Colonic mucosa (tissue), 4 donors: ENCODE data around the gene SAP130. TPM values are rescaled to one million over a fixed set of nuclear protein-coding genes. Genes with fewer than 3 reads are reported as not detected.
"Not testable (repeated sequence)": the region's sequence is repeated elsewhere in the genome, so short reads cannot be mapped to it uniquely, and the experiment has no call there.

Experiments
- DNase-seq: peaks from one replicate; pipeline ENCODE4 v3.0.0-alpha.2; 2020
- H3K27ac ChIP-seq: fragments of 200-600 bp; one replicate; pipeline ENCODE4 v1.8.0; 2021
- H3K27me3 ChIP-seq: fragments of 200-600 bp; one replicate; pipeline ENCODE4 v1.8.0; 2021
- H3K36me3 ChIP-seq: fragments of 200-600 bp; one replicate; pipeline ENCODE4 v1.8.0; 2021
- H3K4me1 ChIP-seq: fragments of 200-600 bp; one replicate; pipeline ENCODE4 v1.8.0; 2021; ENCODE audit warnings: mild to moderate bottlenecking
- H3K4me3 ChIP-seq: fragments of 200-600 bp; one replicate; pipeline ENCODE4 v1.8.0; 2021
- H3K9ac ChIP-seq, 2 donors: one replicate each; pipeline ENCODE4 v1.7.0; 2013; ENCODE audit warnings: control low read depth in 2 of 2, low read depth in 2 of 2, low read length in 2 of 2
- H3K9me3 ChIP-seq: fragments of 200-600 bp; one replicate; pipeline ENCODE4 v1.8.0; 2021
- intact Hi-C: fragments of 100-400 bp; cut with DNase I; formaldehyde crosslinking; loops from one replicate; pipeline ENCODE4 v1.14.1; 2022
- total RNA-seq, 2 donors: library from RNA; stranded (reverse); fragmentation: NEBNext Ultra II Directional in 1 of 2; extraction: Animal tissue kit (Norgen Biotek cat#: 25700) in 1 of 2; gene quantifications; one replicate each; pipeline ENCODE4 v1.2.1, GENCODE V29; 2021
- TF ChIP-seq, protein P1 (sequence below): fragments of 200-600 bp; IDR thresholded peaks from one replicate; pipeline ENCODE4 v1.8.0; 2022; ENCODE audit warnings: antibody characterized with exemption, mild to moderate bottlenecking
- donor health status: healthy.
- donor health status: DM: no; HTN: no; CAD: no.
- donor health status: DM: no; HTN: no; CAD: no.

SAP130 gene
- total RNA-seq, 2 donors from 2014 or later: 24.7 to 30.6 TPM

DNA sequence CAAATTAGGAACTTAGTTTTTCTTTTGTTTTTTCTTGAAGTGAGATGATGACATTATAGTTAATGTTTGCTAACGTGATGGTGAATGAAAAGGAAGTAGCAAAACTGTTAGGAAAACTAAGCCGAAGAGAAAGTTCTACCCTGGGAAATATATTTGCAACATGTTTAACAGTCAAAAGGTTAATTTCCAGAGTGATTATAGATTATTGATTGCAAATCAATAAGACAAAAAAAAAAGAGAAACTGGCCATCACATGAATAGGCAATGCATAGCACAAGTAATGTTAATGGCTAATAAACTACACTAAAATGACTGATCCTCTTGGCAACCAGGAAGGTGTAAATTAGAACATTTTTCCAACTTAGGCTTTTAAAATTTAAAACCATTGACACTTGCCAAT lies 116.1 kb downstream of the SAP130 start:
- H3K4me1 ChIP-seq: no peaks in the 10 kb centered on the region
- intact Hi-C loops: no loop called here
- no peak overlapping the region for H3K9ac ChIP-seq
- no peaks in the 10 kb centered on the region for H3K36me3 ChIP-seq
- no peaks in the 10 kb centered on the region for H3K27me3 ChIP-seq
- DNase-seq: no peak
- no peaks in the 10 kb centered on the region for H3K9me3 ChIP-seq
- H3K27ac ChIP-seq: no peak overlapping the region
- TF ChIP-seq, protein P1, sequence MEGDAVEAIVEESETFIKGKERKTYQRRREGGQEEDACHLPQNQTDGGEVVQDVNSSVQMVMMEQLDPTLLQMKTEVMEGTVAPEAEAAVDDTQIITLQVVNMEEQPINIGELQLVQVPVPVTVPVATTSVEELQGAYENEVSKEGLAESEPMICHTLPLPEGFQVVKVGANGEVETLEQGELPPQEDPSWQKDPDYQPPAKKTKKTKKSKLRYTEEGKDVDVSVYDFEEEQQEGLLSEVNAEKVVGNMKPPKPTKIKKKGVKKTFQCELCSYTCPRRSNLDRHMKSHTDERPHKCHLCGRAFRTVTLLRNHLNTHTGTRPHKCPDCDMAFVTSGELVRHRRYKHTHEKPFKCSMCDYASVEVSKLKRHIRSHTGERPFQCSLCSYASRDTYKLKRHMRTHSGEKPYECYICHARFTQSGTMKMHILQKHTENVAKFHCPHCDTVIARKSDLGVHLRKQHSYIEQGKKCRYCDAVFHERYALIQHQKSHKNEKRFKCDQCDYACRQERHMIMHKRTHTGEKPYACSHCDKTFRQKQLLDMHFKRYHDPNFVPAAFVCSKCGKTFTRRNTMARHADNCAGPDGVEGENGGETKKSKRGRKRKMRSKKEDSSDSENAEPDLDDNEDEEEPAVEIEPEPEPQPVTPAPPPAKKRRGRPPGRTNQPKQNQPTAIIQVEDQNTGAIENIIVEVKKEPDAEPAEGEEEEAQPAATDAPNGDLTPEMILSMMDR: no peak
- H3K4me3 ChIP-seq: no peak overlapping the region

DNA sequence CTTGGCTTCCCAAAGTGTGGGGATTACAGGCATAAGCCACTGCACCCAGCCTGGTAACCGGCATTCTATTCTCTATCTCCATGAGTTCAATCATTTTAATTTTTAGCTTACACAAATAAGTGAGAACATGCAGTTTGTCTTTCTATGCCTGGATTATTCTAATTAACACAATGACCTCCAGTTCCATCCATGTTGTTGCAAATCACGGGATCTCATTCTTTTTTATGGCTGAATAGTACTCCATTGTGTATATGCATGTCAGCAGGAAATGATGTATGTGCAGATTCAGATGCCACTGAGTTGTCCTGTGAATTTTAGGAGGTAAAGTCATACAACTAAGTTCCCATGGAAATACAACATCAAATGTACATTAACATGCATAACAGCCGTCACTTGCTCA lies 117.4 kb downstream of the SAP130 start:
- TF ChIP-seq, protein P1: no peak
- Histone ChIP-seq H3K9me3 (no peaks in the 10 kb centered on the region), H3K36me3 (no peaks in the 10 kb centered on the region), H3K27ac (no peak overlapping the region), H3K27me3 (no peaks in the 10 kb centered on the region), H3K4me3 (no peak overlapping the region), H3K4me1 (no peaks in the 10 kb centered on the region), H3K9ac (no peak overlapping the region)
- intact Hi-C loops: no loop called here
- DNase-seq: no peak

DNA sequence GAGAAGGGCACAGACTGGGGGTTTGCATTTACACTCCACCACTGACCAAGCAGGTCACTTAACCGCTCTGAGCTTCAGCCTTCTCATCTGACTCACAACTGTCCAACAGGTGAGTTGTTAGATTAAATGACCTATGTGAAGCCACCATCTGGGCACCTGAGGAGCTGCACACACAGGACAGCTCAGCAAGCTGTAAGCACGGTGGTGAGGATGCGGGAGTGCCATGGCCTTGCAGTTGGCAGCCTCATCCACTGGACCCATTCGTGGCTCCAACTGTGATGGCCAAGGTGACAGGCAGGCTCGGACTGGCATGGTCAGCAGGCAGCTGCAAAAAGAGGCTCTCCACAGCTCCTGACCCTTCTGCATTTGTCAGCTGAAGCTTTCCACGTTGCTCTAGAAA lies 118.8 kb downstream of the SAP130 start:
- no peaks in the 10 kb centered on the region for H3K27me3 ChIP-seq
- no peak overlapping the region for H3K27ac ChIP-seq
- no peaks in the 10 kb centered on the region for H3K36me3 ChIP-seq
- H3K9ac ChIP-seq: no peak overlapping the region
- H3K9me3 ChIP-seq: no peaks in the 10 kb centered on the region
- H3K4me1 ChIP-seq: no peaks in the 10 kb centered on the region
- intact Hi-C loops: no loop called here
- H3K4me3 ChIP-seq: no peak overlapping the region
- TF ChIP-seq, protein P1: no peak
- no peak for DNase-seq

DNA sequence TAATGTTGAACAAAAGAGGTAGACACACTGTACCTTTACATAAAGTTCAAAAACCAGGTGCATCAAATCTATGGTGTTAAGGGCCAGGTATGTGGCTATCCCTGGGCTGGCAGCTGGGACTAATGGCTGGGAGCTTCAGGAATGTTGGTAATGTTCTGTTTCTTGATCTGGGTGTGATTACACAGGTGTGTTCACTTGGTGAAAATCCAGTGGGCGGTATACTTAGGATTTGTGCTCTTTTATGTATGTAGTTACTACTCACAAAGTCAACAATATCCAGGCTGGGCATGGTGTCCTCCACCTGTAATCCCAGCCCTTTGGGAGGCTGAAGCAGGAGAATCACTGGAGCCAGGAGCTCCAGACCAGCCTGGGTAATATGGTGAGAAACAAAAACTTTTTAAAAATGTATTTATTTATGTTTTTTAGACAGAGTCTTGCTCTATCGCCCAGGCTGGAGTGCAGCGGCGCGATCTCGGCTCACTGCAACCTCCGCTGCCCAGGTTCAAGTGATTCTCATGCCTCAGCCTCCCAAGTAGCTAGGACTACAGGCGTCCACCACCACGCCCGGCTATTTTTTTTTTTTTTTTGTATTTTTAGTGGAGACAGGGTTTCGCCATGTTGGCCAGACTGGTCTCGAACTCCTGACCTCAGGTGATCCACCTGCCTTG lies 120.0 kb downstream of the SAP130 start:
- H3K9me3 ChIP-seq, H3K4me1 ChIP-seq, H3K9ac ChIP-seq, H3K36me3 ChIP-seq, intact Hi-C loops, H3K27me3 ChIP-seq, DNase-seq, H3K4me3 ChIP-seq, H3K27ac ChIP-seq: not testable (repeated sequence)

DNA sequence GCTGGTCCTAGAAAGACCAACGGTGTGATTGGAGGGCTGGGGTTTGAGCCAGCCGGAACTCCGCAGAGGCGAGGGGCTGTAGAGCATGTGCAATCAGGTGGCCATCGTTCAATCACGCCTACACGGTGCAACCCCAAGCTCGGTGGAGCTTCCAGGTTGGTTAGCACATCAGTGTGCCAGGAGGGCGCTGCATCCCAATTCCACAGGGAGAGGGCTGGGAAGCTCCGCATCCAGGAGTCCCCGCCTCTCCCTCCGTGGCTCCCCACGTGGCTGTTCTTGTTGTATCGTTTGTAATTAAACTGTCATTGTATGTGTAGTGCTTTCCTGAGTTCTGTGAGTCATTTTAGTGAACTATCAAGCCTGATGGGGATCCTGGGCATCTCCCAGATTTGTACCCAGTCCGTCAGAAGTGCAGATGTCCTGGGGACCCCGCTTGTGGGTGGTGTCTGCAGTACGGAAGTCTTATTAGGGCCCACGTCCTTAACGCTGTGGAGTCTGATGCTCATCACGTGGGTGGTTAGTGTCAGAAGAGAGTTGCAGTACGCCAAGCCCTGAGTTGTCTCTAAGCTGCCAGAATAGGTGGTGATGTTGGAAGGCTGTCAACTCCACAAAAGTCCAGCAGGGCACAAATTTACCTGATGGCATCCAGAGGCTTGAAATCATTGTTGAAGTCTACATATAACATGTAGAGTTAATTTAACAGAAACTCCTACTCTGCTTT lies 121.5 kb downstream of the SAP130 start:
- no peak overlapping the region for H3K27ac ChIP-seq
- no peak overlapping the region for H3K4me3 ChIP-seq
- H3K36me3 ChIP-seq: no peaks in the 10 kb centered on the region
- TF ChIP-seq, protein P1: no peak
- intact Hi-C loops: no loop called here
- DNase-seq: no peak
- H3K9ac ChIP-seq: no peak overlapping the region
- no peaks in the 10 kb centered on the region for H3K27me3 ChIP-seq
- no peaks in the 10 kb centered on the region for H3K4me1 ChIP-seq
- H3K9me3 ChIP-seq: no peaks in the 10 kb centered on the region
